Measurements from ENCODE around the gene PAQR7. TPM values are rescaled to one million over a fixed set of nuclear protein-coding genes. Genes with fewer than 3 reads are reported as not detected.

The PAQR7 gene
- total RNA-seq, 1 experiment from 2014 or later, result 6.7 TPM

DNA sequence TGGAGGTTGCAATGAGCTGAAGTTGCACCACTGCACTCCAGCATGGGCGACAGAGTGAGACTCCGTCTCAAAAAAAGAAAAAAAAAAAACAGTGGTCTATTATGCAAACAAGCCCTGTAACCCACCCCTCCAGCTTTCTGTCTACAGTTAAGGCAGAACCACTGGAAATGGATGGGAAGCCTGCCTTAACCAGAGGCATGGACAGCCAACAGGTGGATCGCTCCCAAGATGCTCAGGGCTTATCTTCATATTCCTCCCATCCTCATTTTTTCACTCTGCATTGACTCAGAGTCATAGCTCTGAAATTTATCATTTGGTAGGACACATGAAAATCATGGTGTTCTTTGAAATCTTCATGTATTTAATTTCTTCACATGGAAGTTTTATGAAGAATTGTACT is 47.0 kb downstream of the PAQR7 start:
- Mint-ChIP-seq H3K36me3 (peaks cover 50% of the 10 kb centered on the region), H3K9me3 (no peaks in the 10 kb centered on the region), H3K4me1 (no peaks in the 10 kb centered on the region), H3K27ac (no peak overlapping the region), H3K4me3 (no peak overlapping the region), H3K27me3 (ENCODE audit: low read depth) (no peaks in the 10 kb centered on the region)
- DNase-seq (ENCODE audit: low spot score) (no peak), ATAC-seq (no peak)
- ChIA-PET POLR2A (no interaction called here), CTCF (interaction anchor here (1.6 kb wide), 1 partner anchor 67 kb away, joined by 5 read pairs; no protein-coding TSS in a partner anchor)
- TF ChIP-seq TP53 (CRISPR knock-in tag; IDR thresholded peaks at IDR 0.05), result no peak

DNA sequence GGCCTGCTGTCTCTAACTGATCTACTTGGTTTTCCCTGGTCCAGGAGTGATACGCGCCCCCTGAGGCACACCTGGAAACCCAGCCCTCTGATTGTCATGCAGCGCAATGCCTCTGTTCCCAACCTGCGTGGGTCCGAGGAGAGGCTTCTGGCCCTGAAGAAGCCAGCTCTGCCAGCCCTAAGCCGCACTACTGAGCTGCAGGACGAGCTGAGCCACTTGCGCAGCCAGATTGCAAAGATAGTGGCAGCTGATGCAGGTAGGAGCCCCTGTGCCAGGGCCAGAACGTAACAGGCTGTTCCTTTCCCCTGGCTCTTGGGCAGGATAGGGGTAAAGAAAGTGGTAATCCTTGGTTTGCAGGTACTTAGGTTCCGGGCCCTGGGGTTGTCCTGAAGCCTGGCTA is 48.9 kb downstream of the PAQR7 start:
- ChIA-PET CTCF (interaction anchor here (1.0 kb wide), 1 partner anchor 11 kb away, joined by 3 read pairs; no protein-coding TSS in a partner anchor), POLR2A (interaction anchor here (0.6 kb wide), 1 partner anchor 134 kb away, joined by 4 read pairs; no protein-coding TSS in a partner anchor)
- H3K9me3 Mint-ChIP-seq, result no peaks in the 10 kb centered on the region
- TF ChIP-seq, protein P1, sequence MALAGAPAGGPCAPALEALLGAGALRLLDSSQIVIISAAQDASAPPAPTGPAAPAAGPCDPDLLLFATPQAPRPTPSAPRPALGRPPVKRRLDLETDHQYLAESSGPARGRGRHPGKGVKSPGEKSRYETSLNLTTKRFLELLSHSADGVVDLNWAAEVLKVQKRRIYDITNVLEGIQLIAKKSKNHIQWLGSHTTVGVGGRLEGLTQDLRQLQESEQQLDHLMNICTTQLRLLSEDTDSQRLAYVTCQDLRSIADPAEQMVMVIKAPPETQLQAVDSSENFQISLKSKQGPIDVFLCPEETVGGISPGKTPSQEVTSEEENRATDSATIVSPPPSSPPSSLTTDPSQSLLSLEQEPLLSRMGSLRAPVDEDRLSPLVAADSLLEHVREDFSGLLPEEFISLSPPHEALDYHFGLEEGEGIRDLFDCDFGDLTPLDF (CRISPR knock-in tag; IDR thresholded peaks at IDR 0.05), result no peak
- no peak for TF ChIP-seq KAT7 (CRISPR knock-in tag; IDR thresholded peaks at IDR 0.05; ENCODE audit: borderline replicate concordance)
- TF ChIP-seq NR1H2 (CRISPR knock-in tag; IDR thresholded peaks at IDR 0.05), result no peak
- TF ChIP-seq OVOL2 (CRISPR knock-in tag; IDR thresholded peaks at IDR 0.05; ENCODE audit: borderline replicate concordance), result no peak
- no peak for TF ChIP-seq ZNF423 (CRISPR knock-in tag; IDR thresholded peaks at IDR 0.05)
- TF ChIP-seq ZNF396 (CRISPR knock-in tag; IDR thresholded peaks at IDR 0.05; ENCODE audit: borderline replicate concordance), result no peak
- no peak for TF ChIP-seq ZNF263 (CRISPR knock-in tag; IDR thresholded peaks at IDR 0.05; ENCODE audit: low read depth)
- TF ChIP-seq, protein P2, sequence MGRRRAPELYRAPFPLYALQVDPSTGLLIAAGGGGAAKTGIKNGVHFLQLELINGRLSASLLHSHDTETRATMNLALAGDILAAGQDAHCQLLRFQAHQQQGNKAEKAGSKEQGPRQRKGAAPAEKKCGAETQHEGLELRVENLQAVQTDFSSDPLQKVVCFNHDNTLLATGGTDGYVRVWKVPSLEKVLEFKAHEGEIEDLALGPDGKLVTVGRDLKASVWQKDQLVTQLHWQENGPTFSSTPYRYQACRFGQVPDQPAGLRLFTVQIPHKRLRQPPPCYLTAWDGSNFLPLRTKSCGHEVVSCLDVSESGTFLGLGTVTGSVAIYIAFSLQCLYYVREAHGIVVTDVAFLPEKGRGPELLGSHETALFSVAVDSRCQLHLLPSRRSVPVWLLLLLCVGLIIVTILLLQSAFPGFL (CRISPR knock-in tag; IDR thresholded peaks at IDR 0.05; ENCODE audit: borderline replicate concordance), result no peak
- TF ChIP-seq EMX1 (CRISPR knock-in tag; IDR thresholded peaks at IDR 0.05), result no peak
- TF ChIP-seq RELA (CRISPR knock-in tag; IDR thresholded peaks at IDR 0.05; ENCODE audit: borderline replicate concordance), result no peak
- no peak for TF ChIP-seq NFE2L1 (CRISPR knock-in tag; IDR thresholded peaks at IDR 0.05)
- no peak for TF ChIP-seq JAZF1 (CRISPR knock-in tag; IDR thresholded peaks at IDR 0.05)
- TF ChIP-seq, protein P3, sequence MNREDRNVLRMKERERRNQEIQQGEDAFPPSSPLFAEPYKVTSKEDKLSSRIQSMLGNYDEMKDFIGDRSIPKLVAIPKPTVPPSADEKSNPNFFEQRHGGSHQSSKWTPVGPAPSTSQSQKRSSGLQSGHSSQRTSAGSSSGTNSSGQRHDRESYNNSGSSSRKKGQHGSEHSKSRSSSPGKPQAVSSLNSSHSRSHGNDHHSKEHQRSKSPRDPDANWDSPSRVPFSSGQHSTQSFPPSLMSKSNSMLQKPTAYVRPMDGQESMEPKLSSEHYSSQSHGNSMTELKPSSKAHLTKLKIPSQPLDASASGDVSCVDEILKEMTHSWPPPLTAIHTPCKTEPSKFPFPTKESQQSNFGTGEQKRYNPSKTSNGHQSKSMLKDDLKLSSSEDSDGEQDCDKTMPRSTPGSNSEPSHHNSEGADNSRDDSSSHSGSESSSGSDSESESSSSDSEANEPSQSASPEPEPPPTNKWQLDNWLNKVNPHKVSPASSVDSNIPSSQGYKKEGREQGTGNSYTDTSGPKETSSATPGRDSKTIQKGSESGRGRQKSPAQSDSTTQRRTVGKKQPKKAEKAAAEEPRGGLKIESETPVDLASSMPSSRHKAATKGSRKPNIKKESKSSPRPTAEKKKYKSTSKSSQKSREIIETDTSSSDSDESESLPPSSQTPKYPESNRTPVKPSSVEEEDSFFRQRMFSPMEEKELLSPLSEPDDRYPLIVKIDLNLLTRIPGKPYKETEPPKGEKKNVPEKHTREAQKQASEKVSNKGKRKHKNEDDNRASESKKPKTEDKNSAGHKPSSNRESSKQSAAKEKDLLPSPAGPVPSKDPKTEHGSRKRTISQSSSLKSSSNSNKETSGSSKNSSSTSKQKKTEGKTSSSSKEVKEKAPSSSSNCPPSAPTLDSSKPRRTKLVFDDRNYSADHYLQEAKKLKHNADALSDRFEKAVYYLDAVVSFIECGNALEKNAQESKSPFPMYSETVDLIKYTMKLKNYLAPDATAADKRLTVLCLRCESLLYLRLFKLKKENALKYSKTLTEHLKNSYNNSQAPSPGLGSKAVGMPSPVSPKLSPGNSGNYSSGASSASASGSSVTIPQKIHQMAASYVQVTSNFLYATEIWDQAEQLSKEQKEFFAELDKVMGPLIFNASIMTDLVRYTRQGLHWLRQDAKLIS (CRISPR knock-in tag; IDR thresholded peaks at IDR 0.05; ENCODE audit: borderline replicate concordance), result no peak
- no peak for TF ChIP-seq CREM (CRISPR knock-in tag; IDR thresholded peaks at IDR 0.05)
- no peak for TF ChIP-seq SP1 (CRISPR knock-in tag; conservative IDR thresholded peaks at IDR 0.05)
- TF ChIP-seq ATF6 (CRISPR knock-in tag; IDR thresholded peaks at IDR 0.05), result no peak
- H3K27me3 Mint-ChIP-seq (ENCODE audit: low read depth), result peaks cover 3% of the 10 kb centered on the region; the same call in 1 of the 2 replicates
- H3K4me3 Mint-ChIP-seq, result no peak overlapping the region
- ATAC-seq (no peak), DNase-seq (ENCODE audit: low spot score) (no peak)
- H3K36me3 Mint-ChIP-seq, result peaks cover 38% of the 10 kb centered on the region
- no peak overlapping the region for H3K27ac Mint-ChIP-seq
- peaks cover 8% of the 10 kb centered on the region for H3K4me1 Mint-ChIP-seq

Data from WTC11 (cell line).